Fibroblast of skin of left biceps (primary cell): Measurements from ENCODE around the gene NUDT16L1.
A peak's percentile ranks its signal among the peaks of the same experiment; 100 is the strongest.

Source experiments
- DNase-seq, 2 experiments: peaks; one replicate each; pipeline ENCODE4 v3.0.0-alpha.2; 2013; ENCODE audit warnings: low read depth in 2 of 2

NUDT16L1 gene

GRCh38 chr16:4693296-4693955, at the start of gene NUDT16L1:
Gene NUDT16L1 (plus strand): TSS chr16:4693562. CDS start chr16:4693727, 165 bp downstream.
- DNase-seq: peak; percentile 82 to 87

- no peak for DNase-seq
These were observed 46.4 kb upstream of the NUDT16L1 start for GRCh38 chr16:4646773-4647643.

- DNase-seq: no peak
These were observed 45.8 kb upstream of the NUDT16L1 start for GRCh38 chr16:4647644-4647980.

- no peak for DNase-seq
These were observed 44.4 kb upstream of the NUDT16L1 start for GRCh38 chr16:4648917-4649316.

GRCh38 chr16:4649744-4650442, 43.5 kb upstream of the NUDT16L1 start:
- DNase-seq: no peak

GRCh38 chr16:4650443-4651074, 42.8 kb upstream of the NUDT16L1 start:
- DNase-seq: peak in 1 of 2 experiments; percentile 8

GRCh38 chr16:4651827-4652226, 41.5 kb upstream of the NUDT16L1 start:
- DNase-seq: no peak

GRCh38 chr16:4652561-4652960, 40.8 kb upstream of the NUDT16L1 start:
- DNase-seq: no peak

GRCh38 chr16:4654011-4654963, 39.1 kb upstream of the NUDT16L1 start:
- no peak for DNase-seq

- no peak for DNase-seq
These were observed 38.3 kb upstream of the NUDT16L1 start for GRCh38 chr16:4654964-4655590.

- no peak for DNase-seq
These were observed 37.6 kb upstream of the NUDT16L1 start for GRCh38 chr16:4655801-4656200.

GRCh38 chr16:4656221-4656620, 37.1 kb upstream of the NUDT16L1 start:
- no peak for DNase-seq

- no peak for DNase-seq
These were observed 36.4 kb upstream of the NUDT16L1 start for GRCh38 chr16:4656695-4657686.

- no peak for DNase-seq
These were observed 33.7 kb upstream of the NUDT16L1 start for GRCh38 chr16:4659363-4660353.

- no peak for DNase-seq
These were observed 32.8 kb upstream of the NUDT16L1 start for GRCh38 chr16:4660454-4661007.

GRCh38 chr16:4661661-4662060, 31.7 kb upstream of the NUDT16L1 start:
- DNase-seq: no peak

- no peak for DNase-seq
These were observed 29.9 kb upstream of the NUDT16L1 start for GRCh38 chr16:4663465-4663776.
